ENCODE data around the gene CTBP2.

CTBP2 gene

DNA sequence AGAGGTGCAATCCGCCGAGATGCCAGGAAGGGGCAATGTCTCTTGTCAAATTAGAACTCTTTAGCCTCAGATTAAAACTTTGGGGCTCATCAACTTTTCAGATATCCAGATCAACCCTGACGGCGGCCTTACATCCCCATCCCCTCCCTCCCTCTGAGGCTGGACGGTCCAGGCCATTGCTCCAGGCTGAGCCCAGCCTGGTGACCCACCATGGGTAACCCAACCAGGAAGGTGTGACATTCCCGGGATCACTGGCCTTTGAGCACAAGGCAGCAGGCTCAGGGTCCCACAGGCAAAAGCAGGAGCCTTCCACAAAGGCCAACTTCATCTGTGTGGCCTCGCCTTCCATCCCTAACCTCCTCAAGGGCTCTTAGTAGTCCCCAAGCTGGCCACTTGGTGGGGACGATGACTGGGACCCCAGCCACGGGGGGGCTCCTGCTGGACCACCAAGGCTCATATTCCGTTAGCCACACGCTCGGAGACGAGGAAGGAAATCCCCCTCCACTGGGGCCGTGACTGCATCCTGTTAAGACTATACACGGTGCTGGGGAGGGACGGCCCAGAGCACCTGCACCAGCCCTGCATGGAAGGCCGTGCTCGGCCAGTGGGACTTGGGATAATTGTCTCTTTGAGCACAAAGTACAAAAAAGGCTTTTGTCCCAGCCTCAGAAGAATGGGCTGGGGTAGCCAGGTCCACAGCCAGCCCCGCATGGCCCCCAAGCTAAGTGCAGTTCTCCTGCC lies 155.6 kb downstream of the CTBP2 start:
- DNase-seq: no peak

DNA sequence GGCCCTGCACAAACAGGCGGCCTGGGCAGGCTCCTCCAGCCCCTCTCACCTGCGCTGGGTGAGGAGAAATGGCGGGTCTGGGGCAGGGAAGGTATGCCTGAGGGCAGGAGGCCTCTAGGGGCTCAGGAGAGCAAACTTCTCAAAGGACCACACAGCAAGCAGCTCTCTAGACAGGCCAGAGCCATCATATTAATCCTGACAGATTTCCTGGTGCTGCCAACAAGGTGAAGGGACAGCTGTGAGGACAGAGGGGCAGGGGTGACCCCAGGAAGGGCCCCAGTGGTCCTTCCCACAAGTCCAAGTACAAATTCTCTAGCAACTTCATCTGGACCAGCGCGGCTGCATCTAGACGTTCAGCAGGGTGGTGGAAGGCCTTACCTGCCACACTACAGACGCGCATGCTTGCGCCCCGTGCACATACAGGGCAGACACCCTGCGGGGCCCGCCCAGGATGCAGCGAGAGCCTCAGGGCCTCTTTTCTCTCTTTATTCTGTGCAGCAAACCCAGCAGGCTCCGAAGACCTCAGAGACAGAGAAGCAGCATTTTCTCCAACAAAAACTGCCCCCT lies 156.4 kb downstream of the CTBP2 start:
- no peak for DNase-seq

DNA sequence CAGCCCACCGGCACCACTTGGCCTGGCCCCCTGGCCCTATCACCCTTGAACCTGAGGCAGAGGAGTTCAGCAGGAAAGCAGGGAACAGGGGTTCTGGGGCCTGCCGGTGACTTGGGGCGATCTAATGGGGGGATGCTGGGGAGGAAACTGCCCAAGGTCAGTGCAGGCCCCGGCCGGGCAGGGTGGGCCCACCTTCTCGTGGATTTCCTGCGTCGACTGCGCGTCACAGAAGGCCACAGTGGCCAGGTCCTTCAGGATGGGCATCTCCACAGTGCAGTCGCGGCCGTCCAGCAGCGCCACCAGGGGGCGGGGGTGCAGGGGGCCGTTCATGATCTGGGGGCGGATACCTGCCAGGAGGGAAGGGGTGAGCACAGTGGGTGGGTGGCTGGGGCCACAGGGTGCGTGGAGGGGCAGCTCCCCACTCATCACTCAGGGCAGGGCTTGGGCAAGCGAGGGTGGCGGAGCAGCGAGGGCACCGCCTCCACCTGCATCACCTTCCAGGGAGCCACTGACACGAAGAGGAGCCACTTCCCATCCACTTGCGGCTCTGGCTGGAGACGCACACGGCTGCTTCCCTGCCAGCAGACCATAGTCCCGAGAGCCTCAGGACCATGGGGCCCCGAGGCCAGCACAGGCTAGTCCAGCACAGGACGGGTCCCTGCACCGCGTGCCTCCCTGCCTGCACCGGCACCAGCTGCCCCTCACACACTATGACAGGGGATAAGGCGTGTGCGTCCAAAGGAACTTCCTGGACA lies 157.0 kb downstream of the CTBP2 start:
- no peak for DNase-seq

DNA sequence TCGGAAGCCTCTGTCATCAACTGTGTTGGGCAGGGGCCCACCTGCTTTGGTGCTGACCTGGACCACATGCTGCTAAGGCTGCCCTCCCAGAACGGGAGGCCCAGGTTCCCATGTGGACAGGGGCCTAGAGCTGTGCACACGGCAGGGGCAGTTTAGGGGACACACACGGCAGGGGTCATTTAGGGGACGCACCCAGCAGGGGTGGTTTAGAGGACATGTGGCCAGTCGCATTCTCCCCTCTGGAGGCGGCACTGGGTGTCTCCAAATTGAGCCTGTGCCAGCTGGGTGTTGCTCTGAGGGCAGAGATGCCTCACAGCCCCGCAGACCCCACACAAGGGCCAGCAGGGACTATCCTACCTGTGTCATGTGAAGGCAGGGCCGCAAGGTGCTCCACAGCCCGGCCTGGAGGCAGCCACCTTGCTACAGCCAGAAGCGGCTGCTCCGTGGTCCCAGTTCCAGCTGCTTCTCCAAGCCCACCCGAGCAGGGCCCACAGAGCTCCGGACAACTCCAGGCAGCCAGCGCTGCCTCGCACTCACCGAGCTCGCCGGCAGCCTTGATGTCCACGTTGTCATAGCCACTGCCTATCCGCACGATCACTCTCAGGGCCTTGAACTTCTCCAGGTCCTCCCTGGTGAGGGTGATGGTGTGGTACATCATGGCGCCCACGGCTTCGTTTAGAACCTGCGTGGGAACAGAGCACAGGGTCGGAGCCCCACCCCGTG lies 157.8 kb downstream of the CTBP2 start:
- no peak for DNase-seq

DNA sequence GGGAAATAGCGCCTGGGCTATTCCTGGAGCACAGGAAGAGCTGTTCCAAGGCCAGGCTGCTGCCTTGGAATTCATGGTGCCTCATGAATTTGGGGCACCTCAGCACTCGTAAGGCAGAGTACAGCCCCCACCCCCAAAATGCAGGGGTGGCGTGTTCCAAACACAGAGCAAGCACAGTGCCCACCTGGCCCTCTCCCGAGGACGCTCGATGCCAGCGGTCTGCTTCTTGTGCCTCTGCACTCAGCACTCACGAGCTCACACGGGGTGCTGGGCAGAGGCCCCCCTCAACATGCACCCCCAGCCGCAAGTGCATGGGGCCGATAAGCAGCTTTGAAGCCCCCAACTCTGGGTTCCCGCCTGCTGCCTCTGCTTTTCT lies 158.3 kb downstream of the CTBP2 start:
- no peak for DNase-seq

DNA sequence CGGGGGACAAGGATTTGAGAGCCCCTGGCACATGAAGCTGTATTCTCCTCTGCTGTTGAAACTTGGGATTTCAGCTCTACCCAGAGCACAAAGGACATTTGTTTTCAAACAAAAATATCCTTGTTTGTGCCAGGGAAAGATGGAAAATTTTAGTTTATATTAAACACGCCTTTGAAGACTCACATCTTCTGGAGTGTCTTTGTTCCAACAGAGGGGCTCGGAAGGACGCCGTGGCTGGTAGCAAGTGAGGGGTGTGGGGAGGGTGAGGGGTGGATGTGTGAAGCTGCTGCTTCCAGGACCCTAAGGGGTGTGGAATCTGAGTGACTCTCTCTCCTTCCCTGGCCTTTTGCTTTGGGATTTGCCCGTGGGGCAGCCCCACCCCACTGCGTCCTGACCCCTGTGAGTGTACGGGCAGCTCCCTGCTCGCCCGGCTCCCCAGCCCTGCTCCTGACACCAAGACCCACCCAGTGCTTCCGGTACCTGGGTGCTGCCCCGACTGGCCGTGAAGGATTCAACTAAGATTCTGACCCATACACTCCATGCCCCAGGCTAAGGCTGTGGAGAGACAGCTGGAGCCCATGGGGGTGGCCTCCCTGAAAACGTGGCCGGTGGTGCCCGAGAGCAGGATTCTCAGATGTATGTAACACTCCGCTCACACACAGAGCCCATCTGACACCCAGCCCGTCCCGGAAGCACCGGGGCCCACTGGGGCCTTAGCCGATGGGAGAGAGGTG lies 158.9 kb downstream of the CTBP2 start:
- no peak for DNase-seq

DNA sequence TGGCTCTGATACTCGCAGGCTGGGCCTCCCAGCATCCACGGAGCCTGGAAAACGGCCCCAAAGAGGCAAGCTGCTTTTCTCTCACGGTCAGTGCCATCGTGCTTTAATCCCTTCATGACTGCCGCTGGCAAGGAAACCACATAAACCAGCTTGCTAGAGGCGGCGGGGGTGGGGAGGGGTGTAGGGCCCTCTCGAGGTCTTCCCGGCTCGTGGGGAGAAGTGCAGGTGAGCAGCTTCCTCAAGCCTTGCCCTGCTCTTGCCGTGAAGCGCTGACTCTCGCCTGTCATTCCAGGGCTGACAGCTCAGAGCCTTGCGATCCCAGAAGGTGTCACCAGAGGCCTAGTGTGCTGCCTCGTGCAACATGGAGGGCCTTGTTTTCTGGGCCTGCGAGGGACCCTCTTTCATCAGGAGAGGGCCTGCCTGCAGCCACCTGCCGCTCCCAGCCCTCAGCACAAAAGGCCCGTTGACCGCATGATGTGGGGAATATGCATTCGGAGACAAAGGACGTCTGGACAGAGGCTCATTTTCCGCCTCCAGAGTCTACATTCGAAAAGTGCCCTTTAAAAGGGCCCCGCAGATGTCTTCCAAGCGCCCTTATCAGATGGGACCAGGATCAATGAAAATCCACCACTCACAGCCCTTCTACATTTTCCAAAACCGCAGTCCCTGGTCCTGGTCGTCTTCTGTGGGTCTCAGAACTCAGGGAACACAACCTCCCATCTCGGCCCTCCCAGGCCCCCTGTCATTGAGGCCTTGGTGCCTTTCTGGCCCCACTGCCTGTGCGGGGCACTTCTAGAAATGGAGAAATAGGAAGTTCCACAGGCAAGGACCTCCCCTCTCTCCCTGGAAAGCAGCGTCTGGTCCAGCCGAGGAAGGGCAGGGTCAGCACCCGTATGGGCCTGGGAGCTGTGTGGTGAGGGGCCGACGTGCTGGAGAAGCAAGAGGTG lies 159.7 kb downstream of the CTBP2 start:
- peak; percentile 31 for DNase-seq

DNA sequence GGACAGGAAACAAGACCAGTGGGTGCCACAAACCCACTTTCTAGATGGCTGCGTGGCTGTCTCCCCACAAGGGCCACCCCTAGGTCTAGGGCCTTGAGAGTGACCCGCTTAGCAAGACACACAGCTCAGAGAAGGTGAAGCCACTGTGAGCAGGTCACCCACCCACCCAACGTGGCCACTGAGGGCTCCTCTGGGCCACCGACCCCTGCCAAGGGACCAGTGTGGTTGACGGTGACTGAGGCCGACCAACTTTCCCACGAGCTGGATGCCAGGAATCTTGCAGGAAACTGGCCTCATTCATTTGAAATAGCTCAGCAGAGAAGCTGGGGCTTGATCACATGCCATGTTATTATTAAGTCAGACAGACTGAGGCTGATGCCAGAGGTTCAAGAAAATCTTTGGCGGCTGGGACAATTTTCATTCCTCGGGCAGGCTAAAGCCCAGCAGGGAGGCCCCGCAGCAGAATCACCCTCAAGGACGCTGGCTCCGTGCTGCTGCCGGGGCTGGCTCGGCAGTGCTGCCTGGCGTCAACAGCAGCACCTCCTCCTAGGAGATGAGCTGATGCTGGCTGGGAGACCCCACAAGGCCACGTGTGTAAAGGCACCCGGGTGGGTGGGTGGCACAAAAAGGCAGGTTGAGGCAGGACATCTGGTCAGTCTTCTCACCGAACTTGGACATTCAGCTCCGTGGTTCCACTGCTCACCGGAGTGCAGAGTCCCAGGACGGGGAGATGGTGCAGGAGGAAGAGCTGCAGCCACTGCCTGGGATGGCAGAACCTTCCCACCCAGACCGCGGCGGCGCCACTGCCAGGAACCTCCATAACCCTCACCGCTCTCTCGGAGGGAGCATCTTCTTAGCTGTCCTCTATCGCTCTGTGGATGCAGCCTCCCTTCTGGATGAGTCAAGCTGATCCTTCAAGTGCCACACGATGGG lies 160.7 kb downstream of the CTBP2 start:
- DNase-seq: peak; percentile 37

DNA sequence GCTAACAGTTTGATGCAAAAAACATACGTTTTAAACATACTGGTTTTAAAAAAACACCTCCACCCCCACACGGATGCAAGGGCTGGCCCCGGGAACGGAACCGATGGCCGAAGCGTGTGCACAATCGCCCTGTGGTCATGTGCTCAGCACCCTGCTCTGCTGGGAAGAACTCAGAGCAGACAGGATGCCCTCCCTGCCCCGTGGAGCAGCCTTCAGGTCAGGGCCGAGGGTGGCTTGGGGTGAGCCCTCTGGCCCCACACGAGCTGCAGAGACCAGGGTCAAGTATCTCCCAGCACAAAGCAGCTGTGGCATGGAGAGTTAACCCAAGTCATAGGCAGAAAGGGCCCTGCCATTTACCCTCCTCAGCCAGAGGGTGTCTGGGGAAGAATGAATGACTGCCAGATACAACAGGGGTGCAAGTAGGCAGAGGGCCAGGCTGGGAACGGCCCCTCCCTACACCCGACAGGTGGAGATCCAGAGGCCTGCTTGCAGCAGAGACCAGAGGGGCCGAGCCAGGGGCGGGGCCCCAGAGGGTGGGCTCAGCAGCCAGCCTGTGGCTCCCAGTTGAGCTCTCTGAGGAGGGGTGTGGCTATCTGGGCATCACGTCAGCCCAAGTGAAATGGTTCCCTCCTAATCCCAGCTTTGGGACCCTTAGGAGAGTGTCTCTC lies 161.6 kb downstream of the CTBP2 start:
- no peak for DNase-seq

DNA sequence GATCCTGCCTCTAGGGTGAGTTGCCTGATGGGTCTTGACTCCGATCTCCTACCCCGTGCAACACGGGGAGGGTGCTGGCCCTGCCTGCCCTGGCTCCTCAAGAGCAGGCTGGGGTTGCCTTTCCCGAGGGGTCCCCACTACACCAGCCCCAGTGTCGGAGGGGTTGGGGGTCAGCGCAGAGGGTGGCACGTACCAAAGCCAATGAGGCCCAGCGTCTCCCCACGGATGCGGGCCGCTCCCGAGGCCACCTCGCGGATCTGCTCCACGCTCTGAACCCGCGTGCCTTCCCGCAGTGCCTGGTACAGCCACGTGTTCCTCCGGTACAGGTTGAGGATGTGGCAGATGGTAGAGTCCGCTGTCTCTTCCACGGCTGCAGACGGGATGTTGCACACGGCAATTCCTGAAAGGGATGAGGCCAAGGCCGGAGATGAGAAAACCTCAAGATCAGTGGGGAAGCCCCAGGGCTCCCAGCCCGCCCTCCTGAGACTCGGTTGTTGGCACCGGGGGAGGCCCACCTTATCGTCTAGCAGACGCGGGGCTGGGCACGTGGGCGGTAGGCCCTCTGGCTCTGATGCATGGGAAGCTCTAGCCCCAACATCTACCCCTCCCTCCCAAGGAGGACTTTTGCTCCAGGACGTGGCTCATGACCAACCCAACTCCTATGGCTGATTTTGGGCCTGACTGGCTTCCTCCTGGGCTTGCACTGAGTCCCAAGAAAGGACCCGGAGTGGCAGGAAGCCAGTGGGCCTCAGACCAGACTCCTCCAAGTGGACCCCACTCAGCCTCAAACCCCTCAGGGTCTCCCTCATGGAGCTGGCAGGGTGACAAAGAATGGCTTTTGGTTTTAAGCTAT lies 162.4 kb downstream of the CTBP2 start:
- DNase-seq: no peak

DNA sequence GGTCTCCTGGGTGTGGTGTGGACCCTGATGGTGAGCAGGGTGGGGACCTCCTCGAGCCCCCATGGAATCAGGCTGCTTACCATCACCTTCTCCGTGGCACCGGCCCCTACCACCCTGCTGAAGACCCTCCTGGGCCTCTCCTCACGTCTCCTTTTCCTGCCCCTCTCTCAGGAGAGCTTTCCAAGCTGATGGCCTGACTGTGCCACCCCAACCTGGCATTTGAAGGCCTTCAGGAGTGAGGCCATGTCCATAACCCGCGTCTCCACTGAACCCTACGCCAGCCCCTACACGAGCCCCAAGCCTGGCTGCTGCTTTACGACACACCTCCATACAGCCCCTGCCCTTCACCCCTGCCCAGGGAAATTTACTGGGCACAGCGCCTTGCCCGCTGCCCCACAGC lies 163.1 kb downstream of the CTBP2 start:
- no peak for DNase-seq

DNA sequence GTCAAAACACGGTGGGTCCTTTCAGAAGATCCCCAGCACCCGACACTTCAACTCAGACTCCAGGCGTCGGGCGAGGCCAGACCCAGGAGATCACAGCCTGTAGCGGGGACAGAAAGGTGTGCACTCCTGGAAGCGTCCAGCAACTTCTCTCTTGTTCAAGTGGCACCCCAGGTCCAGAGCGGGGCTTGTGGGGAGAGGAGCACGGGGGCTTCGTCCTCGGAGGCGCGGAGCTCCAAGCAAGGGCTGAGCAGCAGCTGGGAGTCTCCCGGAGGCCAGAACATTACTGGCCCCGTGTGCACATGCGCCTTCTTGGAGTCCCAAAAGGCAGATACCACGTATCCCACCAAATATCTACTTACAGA lies 163.5 kb downstream of the CTBP2 start:
- DNase-seq: no peak

DNA sequence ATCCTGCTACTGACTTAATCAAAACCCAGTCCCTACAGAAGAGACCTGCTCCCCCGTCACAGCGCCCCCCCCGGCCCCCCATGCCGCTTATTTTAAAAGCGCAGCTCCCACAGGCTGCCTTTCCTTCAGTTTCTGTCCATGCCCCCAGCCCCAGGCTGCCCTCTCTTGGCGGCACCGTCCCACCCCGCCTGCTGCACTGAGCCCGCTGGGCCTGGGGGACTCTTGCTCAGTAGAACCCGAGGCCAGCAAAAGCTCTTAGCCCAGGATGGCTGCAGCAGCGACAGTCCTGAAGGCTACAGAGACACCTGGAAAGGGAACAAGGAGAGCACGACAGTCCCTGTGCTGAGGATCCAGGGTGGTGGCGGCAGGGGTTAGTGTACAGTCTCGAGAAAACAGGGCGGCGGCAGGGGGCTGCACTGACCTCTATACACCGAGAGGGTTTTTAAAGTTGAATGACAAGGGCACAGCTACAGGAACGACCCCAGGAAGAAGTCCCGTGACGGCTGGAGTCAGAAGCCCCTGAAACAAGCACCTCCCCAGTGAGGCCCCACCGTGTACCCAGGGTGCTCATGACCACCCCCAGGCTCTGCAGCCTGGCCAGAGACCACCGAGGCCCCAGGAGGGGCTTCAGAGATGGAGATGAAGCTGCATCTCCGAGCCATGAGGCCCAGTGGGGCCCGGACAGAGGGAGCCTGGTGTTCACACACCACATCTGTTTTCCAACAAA lies 164.1 kb downstream of the CTBP2 start:
- DNase-seq: no peak

DNA sequence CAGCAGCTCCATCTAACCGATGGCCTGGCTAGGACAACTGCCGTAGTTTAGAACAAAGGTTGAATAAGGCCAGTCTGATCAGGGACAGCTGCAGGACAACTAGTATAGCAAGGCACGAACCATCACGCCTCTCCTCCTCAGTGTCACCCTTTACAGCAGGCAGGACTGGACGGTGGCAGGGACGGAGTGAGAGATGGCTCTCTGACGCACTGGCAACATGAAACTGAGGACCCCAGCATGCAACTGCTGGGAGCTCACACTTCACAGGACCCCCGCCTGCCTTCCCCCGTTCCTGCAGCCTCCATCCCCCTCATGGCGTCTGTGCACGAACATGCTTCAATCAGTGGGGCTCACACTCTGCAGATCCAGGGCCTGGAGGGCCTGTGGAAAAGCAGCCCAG lies 164.8 kb downstream of the CTBP2 start:
- no peak for DNase-seq

DNA sequence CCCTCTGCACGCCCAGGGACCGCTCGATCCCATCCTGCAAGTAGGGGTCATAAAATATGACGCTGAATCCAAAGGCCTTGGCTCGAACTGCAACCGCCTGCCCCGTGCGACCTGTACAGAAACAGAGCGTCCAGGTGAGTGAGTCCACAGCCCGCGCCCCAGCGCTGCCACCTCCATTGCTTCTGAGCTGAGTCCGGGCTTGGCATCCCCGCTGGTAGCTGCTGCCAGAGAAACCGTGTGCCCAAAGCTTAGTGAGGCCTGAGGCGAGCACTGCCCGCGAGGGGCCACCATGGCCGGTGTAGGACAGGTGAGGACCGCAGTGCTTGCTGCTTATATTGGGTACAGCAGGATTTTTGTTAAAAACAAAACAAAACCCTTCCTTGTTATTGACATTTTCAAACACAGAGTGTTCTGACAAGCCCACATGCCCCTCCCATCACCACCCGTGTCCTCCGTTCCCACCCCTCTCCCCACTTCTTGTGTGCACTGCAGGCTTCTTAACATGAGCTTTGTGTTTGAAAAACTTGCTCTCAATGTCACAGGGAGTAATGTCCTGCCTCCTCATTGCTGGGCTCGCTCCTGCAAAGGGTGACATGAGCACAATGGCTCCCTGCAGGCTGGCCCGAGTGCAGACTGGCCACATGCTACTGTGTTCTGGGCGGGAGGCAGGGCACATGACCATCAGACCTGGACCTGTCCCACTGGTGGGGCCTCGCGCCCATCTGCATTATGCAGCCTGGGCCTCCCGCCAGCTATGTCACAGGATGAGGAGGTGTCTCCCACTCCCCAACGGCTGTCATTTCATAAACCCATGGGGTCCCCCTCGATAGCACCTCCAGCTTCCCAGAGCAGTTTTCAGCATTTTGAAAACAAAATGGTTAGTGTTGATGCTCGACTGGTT lies 165.5 kb downstream of the CTBP2 start:
- no peak for DNase-seq

DNA sequence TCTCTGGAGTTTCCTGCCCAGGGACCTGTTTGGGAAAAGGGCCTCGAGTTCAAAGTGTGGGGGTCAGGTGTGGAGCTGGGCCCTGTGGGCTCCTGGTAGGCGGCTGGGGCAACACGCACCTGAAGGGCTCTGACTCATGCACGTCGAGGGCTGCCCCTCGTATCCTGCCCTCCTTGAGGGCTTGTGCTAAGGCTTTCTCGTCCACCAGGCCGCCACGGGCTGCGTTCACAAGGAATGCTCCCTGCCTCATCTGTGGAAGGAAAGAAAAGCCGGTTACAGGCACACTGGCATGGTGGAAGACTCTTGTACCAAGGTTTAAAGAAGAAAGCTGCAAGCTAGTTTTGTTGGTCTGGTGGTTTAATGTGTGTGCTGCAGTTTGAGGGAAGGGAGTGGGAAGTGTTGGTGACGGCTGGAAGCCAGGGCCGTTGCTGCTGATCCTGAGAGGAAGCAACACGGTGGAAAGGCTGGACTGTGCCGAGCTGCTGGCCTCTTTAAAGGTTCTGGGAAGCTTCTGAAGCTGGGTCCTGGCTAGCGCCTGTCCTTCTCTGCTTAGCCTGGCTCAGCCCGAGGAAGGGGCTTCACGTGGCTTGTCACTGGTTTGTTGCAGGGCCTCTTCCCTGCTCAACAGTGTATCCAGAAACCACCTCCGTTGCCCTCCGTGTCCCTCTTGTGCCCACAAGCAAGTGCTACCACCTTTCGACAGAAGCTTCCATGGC lies 166.5 kb downstream of the CTBP2 start:
- no peak for DNase-seq

DNA sequence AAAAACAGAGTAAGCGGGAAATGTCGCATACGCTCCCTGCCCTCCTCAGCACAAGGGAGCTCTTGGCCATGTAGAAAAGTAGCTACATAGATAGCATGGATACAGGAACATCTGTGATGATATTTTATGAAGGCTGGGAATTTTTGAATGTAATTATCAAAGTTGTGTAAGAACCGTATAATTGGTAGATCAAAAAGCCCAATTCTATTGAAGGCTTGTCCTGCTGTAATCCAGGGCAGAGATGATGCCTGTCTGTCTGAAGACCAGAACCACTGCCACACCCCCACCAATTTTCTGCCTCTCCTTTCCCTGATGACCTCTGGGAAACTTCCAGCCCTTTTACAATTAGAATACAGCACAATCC lies 167.0 kb downstream of the CTBP2 start:
- no peak for DNase-seq
